SK-N-SH (cell line): ENCODE data around the gene BCL2A1.

Experiments used
- CTCF ChIP-seq: fragments of 200-600 bp; sonication (generic); IDR thresholded peaks from 2 replicates; pipeline ENCODE4 v1.6.1; 2017; ENCODE audit warnings: antibody characterized with exemption, mild to moderate bottlenecking, moderate library complexity
- EZH2phosphoT487 ChIP-seq: fragments of 200-600 bp; sonication (generic); IDR thresholded peaks from 2 replicates; pipeline ENCODE4 v1.6.1; 2017; ENCODE audit warnings: low read depth, mixed run types, mild to moderate bottlenecking, antibody characterized with exemption, moderate library complexity, borderline replicate concordance
- FOXM1 ChIP-seq: IDR thresholded peaks from 2 replicates; pipeline ENCODE4 v1.4.0; 2012; ENCODE audit warnings: low read depth, mild to moderate bottlenecking
- GABPA ChIP-seq: IDR thresholded peaks from 2 replicates; pipeline ENCODE4 v1.4.0; 2012; ENCODE audit warnings: low read depth, mild to moderate bottlenecking
- IRF3 ChIP-seq: fragments of 150-350 bp; IDR thresholded peaks from 2 replicates; pipeline ENCODE4 v1.6.1; 2016; ENCODE audit warnings: mild to moderate bottlenecking, low read depth, low read length
- RAD21 ChIP-seq: IDR thresholded peaks from 2 replicates; pipeline ENCODE4 v1.6.1; 2012; ENCODE audit warnings: mild to moderate bottlenecking, low read length
- RFX5 ChIP-seq: IDR thresholded peaks from 2 replicates; pipeline ENCODE4 v1.6.1; 2012; ENCODE audit warnings: mild to moderate bottlenecking, improper control_type of control experiment, low read length
- SIN3A ChIP-seq: IDR thresholded peaks from 2 replicates; pipeline ENCODE4 v1.6.1; 2012; ENCODE audit warnings: low read depth, mild to moderate bottlenecking, low read length, moderate library complexity, borderline replicate concordance
- SMC3 ChIP-seq: IDR thresholded peaks from 2 replicates; pipeline ENCODE4 v1.6.1; 2012; ENCODE audit warnings: low read depth, low read length, improper control_type of control experiment
- USF1 ChIP-seq: IDR thresholded peaks from 2 replicates; pipeline ENCODE4 v1.4.0; 2012; ENCODE audit warnings: low read depth, borderline replicate concordance
- USF2 ChIP-seq: fragments of 150-350 bp; IDR thresholded peaks from 2 replicates; pipeline ENCODE4 v1.6.1; 2017; ENCODE audit warnings: antibody characterized with exemption, low read length, low read depth, borderline replicate concordance
- YY1 ChIP-seq: IDR thresholded peaks from 2 replicates; pipeline ENCODE4 v1.4.0; 2012; ENCODE audit warnings: low read depth, mild to moderate bottlenecking

GRCh38 chr15:79933231-79933630 is 37.8 kb downstream of the BCL2A1 start:
- no peak for TF ChIP-seq EZH2phosphoT487
- TF ChIP-seq YY1, result no peak
- no peak for TF ChIP-seq CTCF
- TF ChIP-seq FOXM1, result no peak
- TF ChIP-seq IRF3, result no peak
- TF ChIP-seq RAD21, result no peak
- no peak for TF ChIP-seq SIN3A
- TF ChIP-seq USF1, result no peak
- TF ChIP-seq GABPA, result no peak
- TF ChIP-seq USF2, result no peak
- no peak for TF ChIP-seq SMC3
- TF ChIP-seq RFX5, result no peak
